ENCODE measurements around the gene NOSTRIN. TPM values are rescaled to one million over a fixed set of nuclear protein-coding genes. Genes with fewer than 3 reads are reported as not detected.

The NOSTRIN gene
- total RNA-seq, 1 experiment from 2014 or later, result 0.51 TPM

GRCh38 chr2:168895771-168896170, 93.3 kb downstream of the NOSTRIN start:
- Mint-ChIP-seq H3K27me3 (ENCODE audit: insufficient read depth, unreplicated experiment) (peaks cover 56% of the 10 kb centered on the region), H3K27ac (ENCODE audit: low read depth, unreplicated experiment) (no peak overlapping the region), H3K4me3 (ENCODE audit: unreplicated experiment) (no peak overlapping the region), H3K9me3 (ENCODE audit: unreplicated experiment) (no peaks in the 10 kb centered on the region), H3K36me3 (ENCODE audit: insufficient read depth, unreplicated experiment) (no peaks in the 10 kb centered on the region), H3K4me1 (ENCODE audit: insufficient read depth, unreplicated experiment) (no peaks in the 10 kb centered on the region)
- BruUV-seq (replicated peaks), result no TSS peak
- intact Hi-C loops (cut with micrococcal nuclease), result no loop called here
- ChIA-PET CTCF (no interaction called here), POLR2A (no interaction called here)
- TF ChIP-seq CTCF (IDR thresholded peaks at IDR 0.05; ENCODE audit: unreplicated experiment), result no peak
- DNase-seq (ENCODE audit: unreplicated experiment), result peak; percentile 28

DNA sequence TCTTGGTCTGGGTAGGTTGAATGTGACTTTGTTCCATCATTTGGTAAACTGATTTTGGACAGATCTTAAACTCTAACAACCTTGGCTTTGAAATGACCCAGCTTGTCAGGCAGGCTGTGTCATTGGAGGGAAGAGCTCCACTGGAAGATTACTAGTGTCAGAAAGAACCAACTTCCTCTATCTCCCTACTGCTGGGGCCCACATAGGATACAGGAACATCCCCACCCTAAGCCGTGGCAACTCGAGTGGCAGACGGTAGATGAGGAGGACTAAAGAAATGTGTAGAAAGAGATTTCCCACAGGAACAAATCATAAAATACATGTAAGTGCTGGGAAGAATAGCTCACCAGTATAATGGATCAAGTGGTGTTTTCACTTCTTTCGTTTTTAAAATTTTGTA, 94.3 kb downstream of the NOSTRIN start:
- CTCF ChIA-PET, result interaction anchor here (0.6 kb wide), 1 partner anchor 607 kb away, joined by 4 read pairs; no protein-coding TSS in a partner anchor
- no peak for TF ChIP-seq CTCF (IDR thresholded peaks at IDR 0.05; ENCODE audit: unreplicated experiment)
- Mint-ChIP-seq H3K36me3 (ENCODE audit: insufficient read depth, unreplicated experiment) (no peaks in the 10 kb centered on the region), H3K9me3 (ENCODE audit: unreplicated experiment) (no peaks in the 10 kb centered on the region), H3K4me3 (ENCODE audit: unreplicated experiment) (no peak overlapping the region), H3K27me3 (ENCODE audit: insufficient read depth, unreplicated experiment) (peaks cover 60% of the 10 kb centered on the region), H3K4me1 (ENCODE audit: insufficient read depth, unreplicated experiment) (no peaks in the 10 kb centered on the region), H3K27ac (ENCODE audit: low read depth, unreplicated experiment) (no peak overlapping the region)
- intact Hi-C loops (cut with micrococcal nuclease), result no loop called here
- BruUV-seq (replicated peaks), result no TSS peak
- POLR2A ChIA-PET, result no interaction called here
- DNase-seq (ENCODE audit: unreplicated experiment), result no peak

GRCh38 chr2:168897449-168897848, 95.0 kb downstream of the NOSTRIN start:
- H3K36me3 Mint-ChIP-seq (ENCODE audit: insufficient read depth, unreplicated experiment), result no peaks in the 10 kb centered on the region
- CTCF ChIA-PET, result no interaction called here
- POLR2A ChIA-PET, result interaction anchor here (0.6 kb wide), 1 partner anchor 708 kb away, joined by 3 read pairs; no protein-coding TSS in a partner anchor
- no peak overlapping the region for H3K27ac Mint-ChIP-seq (ENCODE audit: low read depth, unreplicated experiment)
- BruUV-seq (replicated peaks), result no TSS peak
- intact Hi-C loops (cut with micrococcal nuclease), result no loop called here
- TF ChIP-seq CTCF (IDR thresholded peaks at IDR 0.05; ENCODE audit: unreplicated experiment), result no peak
- no peak for DNase-seq (ENCODE audit: unreplicated experiment)
- no peaks in the 10 kb centered on the region for H3K4me1 Mint-ChIP-seq (ENCODE audit: insufficient read depth, unreplicated experiment)
- no peaks in the 10 kb centered on the region for H3K9me3 Mint-ChIP-seq (ENCODE audit: unreplicated experiment)
- peaks cover 60% of the 10 kb centered on the region for H3K27me3 Mint-ChIP-seq (ENCODE audit: insufficient read depth, unreplicated experiment)
- H3K4me3 Mint-ChIP-seq (ENCODE audit: unreplicated experiment), result no peak overlapping the region

- H3K27me3 Mint-ChIP-seq (ENCODE audit: insufficient read depth, unreplicated experiment), result peaks cover 64% of the 10 kb centered on the region
- intact Hi-C loops (cut with micrococcal nuclease), result no loop called here
- no peaks in the 10 kb centered on the region for H3K9me3 Mint-ChIP-seq (ENCODE audit: unreplicated experiment)
- POLR2A ChIA-PET, result no interaction called here
- no peaks in the 10 kb centered on the region for H3K4me1 Mint-ChIP-seq (ENCODE audit: insufficient read depth, unreplicated experiment)
- H3K27ac Mint-ChIP-seq (ENCODE audit: low read depth, unreplicated experiment), result no peak within 1 kb of the TSS
- DNase-seq (ENCODE audit: unreplicated experiment), result no peak
- no peak within 1 kb of the TSS for H3K4me3 Mint-ChIP-seq (ENCODE audit: unreplicated experiment)
- H3K36me3 Mint-ChIP-seq (ENCODE audit: insufficient read depth, unreplicated experiment), result no peaks in the 10 kb centered on the region
- TF ChIP-seq CTCF (IDR thresholded peaks at IDR 0.05; ENCODE audit: unreplicated experiment), result no peak
- BruUV-seq (replicated peaks), result no TSS peak
- CTCF ChIA-PET, result no interaction called here
Observed at GRCh38 chr2:168901003-168901402, 98.6 kb downstream of the NOSTRIN start, which contains the start of gene G6PC2. G6PC2 (plus strand) TSS chr2:168901291; CDS start chr2:168901332, 41 bp downstream.
